Panc1 (cell line): ENCODE results near the gene SLX4IP.

Experiments
- CTCF ChIP-seq: fragments of 450-650 bp; IDR thresholded peaks from 2 replicates; pipeline ENCODE4 v1.5.1; 2017; ENCODE audit warnings: mild to moderate bottlenecking
- POLR2AphosphoS5 ChIP-seq: IDR thresholded peaks from 2 replicates; pipeline ENCODE4 v1.6.1; 2012; ENCODE audit warnings: mild to moderate bottlenecking, low read depth, low read length, moderate library complexity
- REST ChIP-seq, 2 experiments: IDR thresholded peaks; 2 replicates each; pipeline ENCODE4 v1.6.1; 2011 to 2012; ENCODE audit warnings: low read depth in 2 of 2, control low read depth in 1 of 2, low read length in 1 of 2, mild to moderate bottlenecking in 1 of 2, moderate library complexity in 1 of 2; ENCODE audit not compliant: insufficient read depth in 1 of 2
- SIN3A ChIP-seq: IDR thresholded peaks from 2 replicates; pipeline ENCODE4 v1.6.1; 2012; ENCODE audit warnings: low read depth, mild to moderate bottlenecking, low read length, moderate library complexity, borderline replicate concordance; ENCODE audit not compliant: insufficient read depth

- no peak for TF ChIP-seq CTCF
- TF ChIP-seq POLR2AphosphoS5 = no peak
- no peak for TF ChIP-seq REST (IDR thresholded peaks at IDR 0.05; ENCODE audit: insufficient read depth in 1 of 2, low read depth in 2 of 2, low read length in 1 of 2)
- no peak for TF ChIP-seq SIN3A
These were observed 30.0 kb downstream of the SLX4IP start for GRCh38 chr20:10465135-10465534.
